Effector memory CD8-positive, alpha-beta T cell (primary cell): ENCODE data around the gene TAPBP.
"Not testable (repeated sequence)": the region's sequence is repeated elsewhere in the genome, so short reads cannot be mapped to it uniquely, and the experiment has no call there.

Experiments
- ATAC-seq: fragments of 150-1000 bp; cut with Tn5 transposase; replicated peaks from 2 replicates; pipeline ENCODE4 v1.10.0; 2021; ENCODE audit warnings: mild to moderate bottlenecking, moderate library complexity
- DNase-seq, 3 experiments: peaks; one replicate each; pipeline ENCODE4 v3.0.0; 2021
- H3K27ac Mint-ChIP-seq, 2 donors: one replicate each; pipeline ENCODE4 v1.8.0; 2022; ENCODE audit warnings: mild to moderate bottlenecking in 2 of 2, mixed read lengths in 2 of 2, moderate library complexity in 2 of 2
- H3K27me3 Mint-ChIP-seq, 2 donors: one replicate each; pipeline ENCODE4 v1.8.0; 2022; ENCODE audit warnings: mixed read lengths in 2 of 2
- H3K36me3 Mint-ChIP-seq: one replicate; pipeline ENCODE4 v1.8.0; 2022; ENCODE audit warnings: mild to moderate bottlenecking, moderate library complexity, mixed read lengths; ENCODE audit not compliant: insufficient read depth
- H3K4me1 Mint-ChIP-seq, 2 donors: one replicate each; pipeline ENCODE4 v1.8.0; 2022; ENCODE audit warnings: low read depth in 2 of 2, mixed read lengths in 2 of 2
- H3K4me3 Mint-ChIP-seq, 2 donors: one replicate each; pipeline ENCODE4 v1.8.0; 2022; ENCODE audit warnings: mild to moderate bottlenecking in 2 of 2, mixed read lengths in 2 of 2, moderate library complexity in 2 of 2
- H3K9me3 Mint-ChIP-seq, 2 donors: one replicate each; pipeline ENCODE4 v1.8.0; 2022; ENCODE audit warnings: mixed read lengths in 2 of 2

Gene TAPBP

GRCh38 chr6:33288141-33288920, 25.5 kb downstream of the TAPBP start:
- H3K27me3 Mint-ChIP-seq, result no peaks in the 10 kb centered on the region
- H3K36me3 Mint-ChIP-seq, result peaks cover 36% of the 10 kb centered on the region
- H3K4me3 Mint-ChIP-seq, result peak overlapping the region; percentile 88 to 96
- no peaks in the 10 kb centered on the region for H3K9me3 Mint-ChIP-seq
- peak overlapping the region; percentile 93 to 95 for H3K27ac Mint-ChIP-seq
- peaks cover 35 to 36% of the 10 kb centered on the region in 2 donors for H3K4me1 Mint-ChIP-seq
- DNase-seq (no peak), ATAC-seq (no peak)

GRCh38 chr6:33286946-33287914, 26.6 kb downstream of the TAPBP start:
- ATAC-seq (no peak), DNase-seq (no peak)
- Mint-ChIP-seq H3K4me1 (peaks cover 35 to 36% of the 10 kb centered on the region in 2 donors), H3K36me3 (peaks cover 40% of the 10 kb centered on the region), H3K27ac (peak overlapping the region in 1 of 2 donors; percentile 65), H3K4me3 (peak overlapping the region; percentile 88 to 96), H3K27me3 (no peaks in the 10 kb centered on the region), H3K9me3 (no peaks in the 10 kb centered on the region)

DNA sequence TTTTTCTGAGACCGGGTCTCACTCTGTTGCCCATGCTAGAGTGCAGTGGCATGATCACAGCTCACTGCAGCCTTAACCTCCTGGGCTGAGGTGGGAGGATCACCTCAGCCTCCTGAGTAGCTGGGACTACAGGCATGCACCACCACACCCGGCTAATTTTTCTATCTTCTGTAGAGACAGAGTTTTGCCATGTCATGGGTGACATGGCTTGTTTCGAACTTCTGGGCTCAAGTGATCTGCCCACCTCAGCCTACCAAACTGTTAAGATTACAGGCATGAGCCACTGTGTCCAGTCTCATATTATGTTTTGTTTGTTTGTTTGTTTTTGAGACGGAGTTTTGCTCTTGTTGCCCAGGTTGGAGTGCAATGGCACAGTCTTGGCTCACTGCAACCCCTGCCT, 28.7 kb downstream of the TAPBP start:
- DNase-seq, H3K9me3 Mint-ChIP-seq, H3K4me3 Mint-ChIP-seq, ATAC-seq, H3K27me3 Mint-ChIP-seq, H3K27ac Mint-ChIP-seq: not testable (repeated sequence)
- peaks cover 40% of the 10 kb centered on the region for H3K36me3 Mint-ChIP-seq
- peaks cover 23 to 32% of the 10 kb centered on the region in 2 donors for H3K4me1 Mint-ChIP-seq

GRCh38 chr6:33280539-33280938, 33.3 kb downstream of the TAPBP start:
- DNase-seq (no peak), ATAC-seq (no peak)
- Mint-ChIP-seq H3K36me3 (peaks cover 52% of the 10 kb centered on the region), H3K27ac (peak overlapping the region; percentile 26 to 59), H3K9me3 (no peaks in the 10 kb centered on the region), H3K27me3 (no peaks in the 10 kb centered on the region), H3K4me1 (peaks cover 25 to 30% of the 10 kb centered on the region in 2 donors), H3K4me3 (no peak overlapping the region)

DNA sequence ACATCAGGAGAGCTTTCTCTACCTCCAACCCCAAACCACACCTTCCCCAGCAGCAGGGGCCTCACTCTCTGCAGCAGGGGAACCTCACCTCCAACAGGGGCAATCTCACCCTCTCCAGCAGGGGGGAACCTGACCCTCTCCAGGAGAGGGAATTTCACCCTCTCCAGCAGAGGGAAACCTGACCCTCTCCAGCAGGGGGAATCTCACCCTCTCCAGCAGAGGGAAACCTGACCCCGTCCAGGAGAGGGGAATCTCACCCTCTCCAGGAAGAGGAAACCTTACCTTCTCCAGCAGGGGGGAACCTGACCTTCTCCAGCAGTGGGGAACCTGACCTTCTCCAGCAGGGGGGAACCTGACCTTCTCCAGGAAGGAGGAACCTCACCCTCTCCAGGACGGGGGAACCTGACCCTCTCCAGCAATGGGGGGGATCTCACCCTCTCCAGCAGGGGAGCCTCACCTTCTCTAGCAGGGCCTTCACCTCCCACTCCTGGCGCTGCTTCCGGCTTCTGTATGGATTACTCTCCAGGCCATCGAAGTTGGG, 33.8 kb downstream of the TAPBP start:
- Mint-ChIP-seq H3K36me3 (peaks cover 55% of the 10 kb centered on the region), H3K27ac (peak overlapping the region in 1 of 2 donors; percentile 59), H3K4me1 (peaks cover 28 to 30% of the 10 kb centered on the region in 2 donors), H3K27me3 (no peaks in the 10 kb centered on the region), H3K9me3 (no peaks in the 10 kb centered on the region), H3K4me3 (no peak overlapping the region)
- ATAC-seq (no peak), DNase-seq (no peak)

GRCh38 chr6:33279257-33279695, 34.6 kb downstream of the TAPBP start:
- Mint-ChIP-seq H3K4me3 (peak overlapping the region in 1 of 2 donors; percentile 89), H3K9me3 (no peaks in the 10 kb centered on the region), H3K36me3 (peaks cover 61% of the 10 kb centered on the region), H3K4me1 (peaks cover 35 to 38% of the 10 kb centered on the region in 2 donors), H3K27ac (peak overlapping the region; percentile 59 to 92), H3K27me3 (no peaks in the 10 kb centered on the region)
- no peak for DNase-seq
- ATAC-seq, result no peak

DNA sequence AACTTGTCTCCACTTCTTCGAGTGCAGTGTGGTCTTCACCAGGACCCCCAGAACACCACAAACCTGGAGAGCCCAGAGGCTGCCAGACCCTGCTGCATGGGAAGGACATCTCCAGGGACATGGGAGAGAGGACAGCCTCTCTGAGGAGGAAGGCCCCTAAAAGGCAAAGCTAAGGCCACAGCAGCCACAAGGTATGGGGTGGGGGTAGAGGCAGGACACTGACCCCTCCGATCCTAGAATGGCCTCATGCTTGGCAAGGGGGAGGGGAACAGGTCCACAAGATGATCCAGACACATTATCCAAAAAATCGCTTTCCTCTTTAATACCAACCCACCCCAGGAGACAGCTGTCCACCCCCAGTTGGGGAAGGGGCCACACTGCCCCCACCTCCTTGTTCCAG, 35.1 kb downstream of the TAPBP start:
- Mint-ChIP-seq H3K4me3 (peak overlapping the region; percentile 89 to 93), H3K9me3 (no peaks in the 10 kb centered on the region), H3K27me3 (no peaks in the 10 kb centered on the region), H3K4me1 (peaks cover 39 to 41% of the 10 kb centered on the region in 2 donors), H3K27ac (peak overlapping the region in 1 of 2 donors; percentile 92), H3K36me3 (peaks cover 61% of the 10 kb centered on the region)
- ATAC-seq (no peak), DNase-seq (no peak)

- H3K27me3 Mint-ChIP-seq, result no peaks in the 10 kb centered on the region
- DNase-seq (no peak), ATAC-seq (no peak)
- H3K4me1 Mint-ChIP-seq, result peaks cover 43 to 45% of the 10 kb centered on the region in 2 donors
- H3K36me3 Mint-ChIP-seq, result peaks cover 63% of the 10 kb centered on the region
- H3K27ac Mint-ChIP-seq, result peak overlapping the region; percentile 92 to 94
- no peaks in the 10 kb centered on the region for H3K9me3 Mint-ChIP-seq
- H3K4me3 Mint-ChIP-seq, result peak overlapping the region; percentile 89 to 93
These were observed 35.5 kb downstream of the TAPBP start for GRCh38 chr6:33278392-33278741.

- Mint-ChIP-seq H3K4me1 (peaks cover 49 to 50% of the 10 kb centered on the region in 2 donors), H3K4me3 (peak overlapping the region; percentile 89 to 93), H3K36me3 (peaks cover 65% of the 10 kb centered on the region), H3K27ac (peak overlapping the region; percentile 92 to 94), H3K9me3 (no peaks in the 10 kb centered on the region), H3K27me3 (no peaks in the 10 kb centered on the region)
- DNase-seq (peak in 2 of 3 experiments; percentile 13 to 32), ATAC-seq (peak; percentile 23)
These were observed 36.1 kb downstream of the TAPBP start for GRCh38 chr6:33277663-33278391.

- no peaks in the 10 kb centered on the region for H3K9me3 Mint-ChIP-seq
- DNase-seq (peak; percentile 58 to 64 (median 60)), ATAC-seq (peak; percentile 75)
- H3K4me1 Mint-ChIP-seq, result peaks cover 54 to 58% of the 10 kb centered on the region in 2 donors
- H3K4me3 Mint-ChIP-seq, result peak within 1 kb of the TSS; percentile 89 to 93
- H3K36me3 Mint-ChIP-seq, result peaks cover 67% of the 10 kb centered on the region
- H3K27ac Mint-ChIP-seq, result peak within 1 kb of the TSS; percentile 92 to 94
- no peaks in the 10 kb centered on the region for H3K27me3 Mint-ChIP-seq
These were observed 36.8 kb downstream of the TAPBP start, which contains the start of gene B3GALT4 for GRCh38 chr6:33276864-33277662. Gene B3GALT4, plus strand, starts transcription at chr6:33277123. Its CDS starts 297 bp downstream, at chr6:33277420.

DNA sequence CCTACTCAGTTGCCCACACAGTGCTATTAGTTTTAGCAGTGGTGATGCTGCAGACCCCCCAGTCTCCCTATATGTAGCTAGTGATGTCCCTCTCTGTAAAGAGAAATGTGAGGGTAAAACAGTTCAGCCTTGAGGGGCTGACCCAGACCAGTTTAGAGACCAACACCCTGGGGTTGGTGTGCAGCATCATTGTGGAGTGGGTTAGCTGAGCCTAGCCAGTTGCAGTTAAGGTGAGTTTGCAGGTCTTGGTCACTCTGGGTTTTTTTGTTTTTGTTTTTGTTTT, 37.4 kb downstream of the TAPBP start:
- DNase-seq, result no peak
- Mint-ChIP-seq H3K36me3 (peaks cover 68% of the 10 kb centered on the region), H3K4me1 (peaks cover 54 to 63% of the 10 kb centered on the region in 2 donors), H3K4me3 (peak overlapping the region; percentile 89 to 93), H3K9me3 (no peaks in the 10 kb centered on the region), H3K27me3 (no peaks in the 10 kb centered on the region), H3K27ac (peak overlapping the region; percentile 92 to 94)
- ATAC-seq, result no peak
